Natural killer cell (primary cell): ENCODE measurements around the gene SIK3. TPM values are rescaled to one million over a fixed set of nuclear protein-coding genes. Genes with fewer than 3 reads are reported as not detected.
A peak's percentile ranks its signal among the peaks of the same experiment; 100 is the strongest.

Source experiments
- ATAC-seq, 3 donors: fragments of 150-1000 bp in 2 of 3; fragments of 200-7000 bp in 1 of 3; cut with Tn5 transposase; 1 replicate in 1 of 3; 2 replicates in 2 of 3; pipeline ENCODE4 v1.10.0; 2021; ENCODE audit warnings: mild to moderate bottlenecking in 2 of 3, moderate library complexity in 2 of 3
- DNase-seq, 2 donors: peaks; one replicate each; pipeline versions ENCODE4 v3.0.0 to v3.0.0-alpha.2; 2013 to 2021; ENCODE audit warnings: mixed read lengths in 1 of 2
- H3K27ac ChIP-seq: one replicate; pipeline ENCODE4 v1.5.1; 2013; ENCODE audit warnings: mild to moderate bottlenecking, low read length
- H3K27me3 ChIP-seq: one replicate; pipeline ENCODE4 v1.6.1; 2013; ENCODE audit warnings: low read length; ENCODE audit not compliant: control insufficient read depth, insufficient read depth
- H3K36me3 ChIP-seq: one replicate; pipeline ENCODE4 v1.6.1; 2013; ENCODE audit warnings: low read length; ENCODE audit not compliant: control insufficient read depth, insufficient read depth
- H3K4me1 ChIP-seq: one replicate; pipeline ENCODE4 v1.6.1; 2013; ENCODE audit warnings: low read length; ENCODE audit not compliant: control insufficient read depth, insufficient read depth
- H3K4me3 ChIP-seq: one replicate; pipeline ENCODE4 v1.5.1; 2013; ENCODE audit warnings: low read length
- H3K9me3 ChIP-seq: one replicate; pipeline ENCODE4 v1.6.1; 2013; ENCODE audit warnings: low read length; ENCODE audit not compliant: control insufficient read depth, insufficient read depth
- H3K27ac Mint-ChIP-seq, 2 donors: one replicate each; pipeline ENCODE4 v1.8.0; 2022; ENCODE audit warnings: mild to moderate bottlenecking in 2 of 2, mixed read lengths in 2 of 2, moderate library complexity in 1 of 2
- H3K27me3 Mint-ChIP-seq, 2 donors: one replicate each; pipeline ENCODE4 v1.8.0; 2022; ENCODE audit warnings: low read depth in 2 of 2, mixed read lengths in 2 of 2
- H3K36me3 Mint-ChIP-seq: one replicate; pipeline ENCODE4 v1.8.0; 2022; ENCODE audit warnings: mixed read lengths
- H3K4me1 Mint-ChIP-seq, 2 donors: one replicate each; pipeline ENCODE4 v1.8.0; 2022; ENCODE audit warnings: mixed read lengths in 2 of 2
- H3K4me3 Mint-ChIP-seq: one replicate; pipeline ENCODE4 v1.8.0; 2022; ENCODE audit warnings: mild to moderate bottlenecking, moderate library complexity, mixed read lengths
- H3K9me3 Mint-ChIP-seq, 2 donors: one replicate each; pipeline ENCODE4 v1.8.0; 2022; ENCODE audit warnings: mixed read lengths in 2 of 2
- WGBS: methylation state at CpG from one replicate; pipeline ENCODE4 v1.1.7; 2013; ENCODE audit warnings: missing lambda C conversion rate; ENCODE audit not compliant: insufficient coverage; 5-methylcytosine and 5-hydroxymethylcytosine counted together
- intact Hi-C: fragments of 100-400 bp; cut with micrococcal nuclease; formaldehyde crosslinking; loops from one replicate; pipeline ENCODE4 v1.14.2; 2022
- total RNA-seq, 4 donors: library from RNA; stranded (reverse); fragments of 120-200 nt in 1 of 4; gene quantifications; one replicate each; pipeline versions ENCODE4 v1.2.3 to v1.2.4, GENCODE V29; 2013 to 2022
- TF ChIP-seq, protein P1 (sequence below): fragments of 200-600 bp; IDR thresholded peaks from one replicate; pipeline ENCODE4 v1.8.0; 2022; ENCODE audit warnings: antibody characterized with exemption

Gene SIK3
- total RNA-seq, 3 donors from 2014 or later (not counting 1 experiment from before 2014, with no cell fraction given), result 71.6 to 120 (median 119) TPM

DNA sequence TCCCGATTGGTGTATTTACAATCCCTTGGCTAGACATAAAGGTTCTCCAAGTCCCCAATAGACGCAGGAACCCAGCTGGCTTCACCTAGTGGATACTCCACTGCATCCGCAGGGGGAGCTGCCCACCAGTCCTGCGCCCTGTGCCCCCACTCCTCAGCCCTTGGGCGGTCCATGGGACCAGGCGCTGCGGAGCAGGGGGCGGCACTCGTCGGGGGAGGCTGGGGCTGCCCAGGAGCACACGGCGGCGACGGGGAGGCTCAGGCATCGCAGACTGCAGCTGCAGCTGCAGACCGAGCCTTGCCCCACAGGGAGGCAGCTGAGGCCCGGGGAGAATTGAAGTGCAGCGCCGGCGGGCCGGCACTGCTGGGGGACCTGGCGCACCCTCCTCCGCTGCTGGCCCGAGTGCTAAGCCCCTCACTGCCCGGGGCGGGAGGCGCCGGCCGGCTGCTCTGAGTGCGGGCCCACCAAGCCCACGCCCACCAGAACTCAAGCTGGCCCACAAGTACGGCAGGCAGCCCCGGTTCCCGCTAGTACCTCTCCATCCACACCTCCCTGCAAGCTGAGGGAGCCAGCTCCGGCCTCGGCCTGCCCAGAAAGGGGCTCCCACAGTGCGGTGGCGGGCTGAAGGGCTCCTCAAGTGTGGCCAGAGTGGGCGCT, 12.2 kb upstream of the SIK3 start:
- ATAC-seq (no peak), DNase-seq (no peak)
- Histone ChIP-seq H3K36me3 (no peaks in the 10 kb centered on the region), H3K27me3 (peaks cover 2% of the 10 kb centered on the region), H3K4me1 (no peaks in the 10 kb centered on the region), H3K9me3 (no peaks in the 10 kb centered on the region), H3K4me3 (no peak overlapping the region), H3K27ac (no peak overlapping the region)
- H3K4me3 Mint-ChIP-seq, result no peak overlapping the region
- no peaks in the 10 kb centered on the region for H3K27me3 Mint-ChIP-seq
- intact Hi-C loops, result no loop called here
- 96% methylated on average over 39 of the region's 39 CpGs for WGBS
- H3K4me1 Mint-ChIP-seq, result no peaks in the 10 kb centered on the region
- TF ChIP-seq, protein P1, sequence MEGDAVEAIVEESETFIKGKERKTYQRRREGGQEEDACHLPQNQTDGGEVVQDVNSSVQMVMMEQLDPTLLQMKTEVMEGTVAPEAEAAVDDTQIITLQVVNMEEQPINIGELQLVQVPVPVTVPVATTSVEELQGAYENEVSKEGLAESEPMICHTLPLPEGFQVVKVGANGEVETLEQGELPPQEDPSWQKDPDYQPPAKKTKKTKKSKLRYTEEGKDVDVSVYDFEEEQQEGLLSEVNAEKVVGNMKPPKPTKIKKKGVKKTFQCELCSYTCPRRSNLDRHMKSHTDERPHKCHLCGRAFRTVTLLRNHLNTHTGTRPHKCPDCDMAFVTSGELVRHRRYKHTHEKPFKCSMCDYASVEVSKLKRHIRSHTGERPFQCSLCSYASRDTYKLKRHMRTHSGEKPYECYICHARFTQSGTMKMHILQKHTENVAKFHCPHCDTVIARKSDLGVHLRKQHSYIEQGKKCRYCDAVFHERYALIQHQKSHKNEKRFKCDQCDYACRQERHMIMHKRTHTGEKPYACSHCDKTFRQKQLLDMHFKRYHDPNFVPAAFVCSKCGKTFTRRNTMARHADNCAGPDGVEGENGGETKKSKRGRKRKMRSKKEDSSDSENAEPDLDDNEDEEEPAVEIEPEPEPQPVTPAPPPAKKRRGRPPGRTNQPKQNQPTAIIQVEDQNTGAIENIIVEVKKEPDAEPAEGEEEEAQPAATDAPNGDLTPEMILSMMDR, result no peak
- H3K9me3 Mint-ChIP-seq, result no peaks in the 10 kb centered on the region
- H3K27ac Mint-ChIP-seq, result no peak overlapping the region
- H3K36me3 Mint-ChIP-seq, result no peaks in the 10 kb centered on the region

DNA sequence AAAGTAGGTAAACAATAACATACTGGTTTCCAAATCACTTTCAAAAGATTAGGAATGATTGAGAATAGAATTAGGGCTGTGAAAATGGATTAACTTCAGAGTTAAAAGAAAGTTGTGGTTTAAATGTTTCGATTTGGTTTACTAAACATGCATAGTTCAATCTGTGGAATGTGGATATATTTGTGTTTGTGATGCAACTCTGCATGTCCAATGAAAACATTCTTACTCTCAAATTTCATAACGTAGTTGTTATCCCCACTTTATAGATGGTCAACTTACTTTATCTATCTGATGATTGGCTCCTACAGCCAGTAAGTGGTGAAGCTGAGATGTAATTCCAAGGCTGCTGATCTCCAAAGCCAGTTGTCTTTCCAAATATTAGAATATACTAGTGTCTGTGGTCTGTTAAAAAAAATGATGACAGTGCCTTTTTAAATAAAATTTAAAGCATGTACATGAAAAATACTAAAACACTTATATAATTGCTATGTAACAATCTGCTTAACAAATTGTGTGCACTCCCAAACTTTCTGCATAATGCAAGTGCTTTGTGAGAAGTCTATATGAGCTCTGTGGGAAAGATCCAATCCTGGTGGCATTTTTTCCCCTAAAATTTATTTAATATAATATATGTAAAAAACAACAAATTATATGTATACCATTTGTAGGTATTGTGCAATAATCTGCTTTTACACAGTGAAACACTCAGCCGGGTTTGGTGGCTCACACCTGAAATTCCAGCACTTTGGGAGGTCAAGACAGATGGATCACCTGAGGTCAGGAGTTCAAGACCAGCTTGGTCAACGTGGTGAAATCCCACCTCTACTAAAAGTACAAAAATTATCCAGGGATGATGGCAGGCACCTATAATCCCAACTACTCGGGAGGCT, 9.7 kb upstream of the SIK3 start:
- Histone ChIP-seq H3K4me3 (no peak overlapping the region), H3K27me3 (peaks cover 2% of the 10 kb centered on the region), H3K9me3 (no peaks in the 10 kb centered on the region), H3K36me3 (no peaks in the 10 kb centered on the region), H3K27ac (no peak overlapping the region), H3K4me1 (no peaks in the 10 kb centered on the region)
- ATAC-seq (no peak), DNase-seq (no peak)
- Mint-ChIP-seq H3K36me3 (no peaks in the 10 kb centered on the region), H3K9me3 (no peaks in the 10 kb centered on the region), H3K4me1 (no peaks in the 10 kb centered on the region), H3K27ac (no peak overlapping the region), H3K4me3 (no peak overlapping the region), H3K27me3 (no peaks in the 10 kb centered on the region)
- intact Hi-C loops, result no loop called here
- TF ChIP-seq, protein P1, result no peak
- WGBS, result 77% methylated on average over 4 of the region's 5 CpGs

DNA sequence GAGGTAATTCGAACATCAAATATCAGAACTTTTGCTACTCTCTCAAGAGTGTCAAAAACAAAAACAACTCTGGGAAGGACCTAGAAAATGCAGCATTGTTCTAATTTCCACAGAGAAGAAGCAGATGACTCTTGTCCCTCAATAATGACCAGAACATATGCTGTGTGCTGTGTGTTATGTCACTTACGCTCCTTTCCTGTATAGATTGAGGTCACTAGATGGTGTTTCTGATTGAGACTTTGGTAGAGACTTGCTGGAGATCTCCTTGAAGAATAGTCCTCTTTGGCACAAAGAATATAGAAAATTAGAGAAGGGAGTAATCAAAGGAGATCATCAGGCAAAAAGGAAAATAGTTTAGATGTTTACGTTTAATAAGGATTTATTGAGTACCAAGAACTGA, 2.3 kb upstream of the SIK3 start:
- Histone ChIP-seq H3K4me3 (no peak overlapping the region), H3K36me3 (no peaks in the 10 kb centered on the region), H3K4me1 (peaks cover 35% of the 10 kb centered on the region), H3K27ac (no peak overlapping the region), H3K9me3 (no peaks in the 10 kb centered on the region), H3K27me3 (no peaks in the 10 kb centered on the region)
- Mint-ChIP-seq H3K36me3 (no peaks in the 10 kb centered on the region), H3K4me3 (peak overlapping the region; percentile 84), H3K9me3 (no peaks in the 10 kb centered on the region), H3K27ac (peak overlapping the region; percentile 98), H3K27me3 (no peaks in the 10 kb centered on the region), H3K4me1 (peaks cover 48% of the 10 kb centered on the region in 2 donors)
- intact Hi-C loops, result no loop called here
- 67% methylated on average over 3 of the region's 3 CpGs for WGBS
- ATAC-seq, result peak in 1 of 3 donors; percentile 12
- TF ChIP-seq, protein P1, result no peak
- peak in 1 of 2 donors; percentile 19 for DNase-seq
